SH-SY5Y (cell line): ENCODE data around the gene USP19.

Source experiments
- GATA2 ChIP-seq: IDR thresholded peaks from 2 replicates; pipeline ENCODE4 v1.6.1; 2011; ENCODE audit warnings: mild to moderate bottlenecking, low read depth, low read length
- GATA3 ChIP-seq: IDR thresholded peaks from 2 replicates; pipeline ENCODE4 v1.6.1; 2011; ENCODE audit warnings: low read depth, mild to moderate bottlenecking, low read length, moderate library complexity

USP19 gene

DNA sequence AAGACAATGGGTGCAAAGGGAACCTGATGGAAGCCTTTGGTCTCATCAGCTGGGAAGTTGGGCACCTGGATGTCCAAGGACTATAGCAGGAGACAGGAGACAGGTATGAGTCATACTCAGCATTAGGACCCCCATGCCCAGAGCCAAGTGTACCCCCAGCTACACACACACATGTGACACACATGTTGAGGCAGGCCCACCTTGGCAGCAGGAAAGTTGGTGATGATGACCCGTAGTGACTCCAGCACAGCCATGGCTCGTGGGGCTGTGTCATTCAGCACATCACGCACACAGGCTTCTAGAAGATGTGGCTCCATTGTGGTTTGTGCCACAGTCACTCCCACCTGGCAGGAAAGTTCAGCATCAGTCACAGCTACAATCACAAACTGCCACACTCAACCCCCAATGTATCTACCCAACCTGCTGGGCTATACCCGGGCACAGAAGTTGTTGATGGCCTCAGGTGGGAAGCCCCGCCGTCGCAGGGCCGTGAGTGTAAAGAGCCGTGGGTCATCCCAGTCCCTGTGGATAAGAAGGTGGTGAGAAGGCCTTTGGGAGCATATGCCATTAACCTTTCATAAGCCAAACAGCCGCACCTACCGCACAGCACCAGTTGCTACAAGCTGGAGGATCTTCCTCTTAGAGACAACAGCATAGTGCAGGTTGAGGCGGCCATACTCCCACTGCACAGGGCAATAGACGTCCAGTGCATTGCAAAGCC lies 21.6 kb downstream of the USP19 start:
- no peak for TF ChIP-seq GATA2
- TF ChIP-seq GATA3: no peak

DNA sequence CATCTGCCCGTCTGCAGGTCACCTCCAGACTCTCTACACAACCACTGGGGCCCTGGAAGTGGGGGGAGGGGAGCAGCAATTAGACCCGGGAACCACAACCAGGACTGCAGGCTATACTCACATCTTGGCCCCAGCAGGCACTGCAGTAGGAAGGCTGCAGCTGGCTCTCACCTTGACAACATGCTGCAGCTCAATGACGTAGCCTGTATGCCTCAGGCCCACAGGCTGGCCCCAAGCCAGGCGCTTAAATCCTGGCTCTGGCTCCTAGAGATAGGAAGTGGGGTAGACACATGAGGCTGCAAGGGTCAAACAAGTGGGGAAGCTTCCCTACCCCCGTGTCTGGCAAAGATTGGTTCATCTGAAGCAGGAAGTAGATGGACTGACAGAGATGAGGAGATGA lies 22.2 kb downstream of the USP19 start:
- TF ChIP-seq GATA3 (no peak), GATA2 (no peak)

DNA sequence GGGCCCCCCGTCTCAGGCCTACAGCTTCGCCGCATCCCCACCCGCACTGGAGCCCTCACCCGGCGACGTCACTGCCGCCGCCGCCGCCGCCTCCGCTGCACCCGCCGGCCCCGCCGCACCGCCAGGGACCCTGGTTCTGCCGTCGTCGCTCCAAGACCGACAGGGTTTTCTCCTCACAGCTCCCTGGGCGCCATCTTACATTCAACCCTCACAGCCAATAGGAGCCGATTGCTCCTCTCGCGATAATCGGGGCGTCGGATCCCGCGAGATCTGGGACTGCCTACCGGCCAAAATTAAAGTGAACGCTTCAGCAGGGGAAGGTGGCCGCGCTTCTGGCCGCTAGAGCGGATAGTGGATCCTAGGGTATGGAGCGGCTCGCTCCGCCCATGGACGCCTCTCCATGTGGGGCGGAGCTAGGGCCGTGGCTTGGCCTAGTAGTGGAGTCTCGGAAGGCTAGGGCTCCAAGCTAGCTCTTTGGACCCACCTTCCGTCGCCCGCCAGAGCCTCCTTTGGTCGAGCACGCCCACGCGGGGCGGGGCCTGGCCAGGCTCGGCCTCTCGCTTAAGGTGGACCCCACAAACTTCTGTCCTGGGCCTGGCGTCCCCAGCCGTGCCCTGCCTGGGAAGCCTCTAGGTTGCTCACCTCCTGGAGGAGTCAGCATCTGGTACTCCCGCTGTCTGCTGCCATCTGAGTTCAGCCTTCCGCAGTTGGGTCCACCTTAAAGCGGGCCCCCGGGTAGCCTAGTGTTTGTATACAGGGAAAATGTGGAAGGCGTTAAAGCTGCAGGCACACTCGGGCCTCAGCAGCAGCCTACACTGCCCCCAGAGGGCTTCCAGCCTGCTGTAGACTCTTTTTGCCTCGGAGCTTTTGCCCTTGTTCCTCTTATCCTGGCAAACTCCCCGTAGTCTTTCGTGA lies 26.5 kb downstream of the USP19 start, which contains the start of gene QRICH1:
Gene QRICH1 (minus strand): TSS at position 219 of the 915 bp plus-strand sequence. CDS start 17,054 bp downstream, outside the sequence.
- TF ChIP-seq GATA3 (no peak), GATA2 (no peak)

DNA sequence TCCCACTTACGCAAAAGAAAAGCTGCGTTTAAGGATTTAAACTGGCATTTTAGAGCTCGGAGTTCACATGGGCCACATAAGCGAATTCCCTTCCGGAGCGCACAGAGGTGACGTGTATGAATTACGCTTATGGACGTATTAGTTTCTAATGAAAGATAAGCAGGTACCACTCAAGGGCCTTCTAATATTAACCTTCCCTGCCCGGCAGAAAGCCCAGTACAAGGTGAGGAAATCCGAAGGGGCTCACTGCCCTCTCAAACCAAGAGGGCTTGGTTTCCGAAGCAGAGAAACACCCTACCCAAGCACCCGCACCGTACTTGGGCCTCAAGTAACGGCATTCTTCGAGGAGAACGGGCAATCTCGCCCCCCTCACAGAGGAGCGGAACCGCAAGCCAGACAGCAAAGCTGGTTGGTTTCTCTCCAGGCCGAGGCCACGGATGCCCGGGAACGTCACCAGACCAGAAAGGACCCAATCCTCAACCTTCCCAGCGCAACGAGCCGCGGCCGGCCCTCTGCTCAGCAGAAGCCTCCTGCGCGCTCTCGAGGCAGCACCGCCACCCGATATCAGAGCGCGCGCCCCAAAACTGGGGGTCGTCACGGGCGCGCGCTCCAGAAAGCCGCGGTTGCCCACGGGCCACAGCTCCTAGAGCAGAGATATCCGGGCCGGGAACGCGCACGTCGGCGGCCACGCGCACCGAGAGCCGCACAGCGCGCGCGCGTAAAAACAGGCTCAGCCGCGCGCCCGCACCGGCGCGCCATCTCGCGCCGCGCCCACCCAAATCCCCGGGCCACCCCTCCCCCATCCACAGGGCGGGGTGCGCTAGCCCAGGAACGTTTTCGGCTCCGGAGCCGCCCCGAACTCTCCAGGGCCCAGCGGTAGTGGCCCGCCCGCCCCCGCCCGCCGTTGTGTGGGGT lies 27.4 kb downstream of the USP19 start:
- TF ChIP-seq GATA3: no peak

DNA sequence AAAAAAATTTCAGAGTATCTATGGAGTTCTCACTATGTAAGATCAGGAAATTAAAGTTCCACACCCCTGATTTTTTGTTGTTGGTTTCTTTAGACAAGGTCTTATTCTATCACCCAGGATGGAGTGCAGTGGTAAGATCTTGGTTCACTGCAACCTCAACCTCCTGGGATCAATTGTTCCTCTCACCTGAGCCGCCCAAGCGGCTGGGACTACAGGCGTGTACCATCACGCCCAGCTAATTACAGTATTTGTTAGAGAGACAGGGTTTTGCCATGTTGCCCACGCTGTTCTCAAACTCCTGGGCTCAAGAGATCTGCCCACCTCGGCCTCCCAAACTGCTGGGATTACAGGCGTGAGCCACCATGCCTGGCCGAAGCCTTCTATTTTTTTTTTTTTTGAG lies 39.2 kb downstream of the USP19 start:
- TF ChIP-seq GATA2 (no peak), GATA3 (no peak)

GRCh38 chr3:49079270-49079669 lies 41.4 kb downstream of the USP19 start:
- TF ChIP-seq GATA2 (no peak), GATA3 (no peak)

DNA sequence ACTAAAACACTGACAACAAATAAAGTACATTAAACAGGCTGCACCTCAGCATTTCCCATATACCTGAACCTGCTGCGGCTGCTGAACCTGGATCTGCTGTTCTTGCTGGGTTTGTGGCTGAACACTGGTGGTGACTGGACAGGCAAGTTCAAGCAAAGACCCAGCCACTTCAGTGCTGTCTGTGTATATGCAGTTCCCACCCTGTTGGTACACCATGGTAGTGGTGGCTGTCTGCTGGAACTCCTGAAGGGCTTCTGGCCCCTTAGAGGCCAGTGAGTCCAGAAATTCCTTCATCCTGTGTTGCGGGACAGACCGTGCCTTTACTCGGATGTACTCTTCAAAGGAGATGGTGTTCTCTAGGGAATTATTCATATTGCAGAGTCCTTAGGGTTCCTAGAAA lies 44.0 kb downstream of the USP19 start:
- TF ChIP-seq GATA3 (no peak), GATA2 (no peak)

GRCh38 chr3:49076116-49076515 lies 44.5 kb downstream of the USP19 start:
- TF ChIP-seq GATA3 (no peak), GATA2 (no peak)
